ENCODE data around the gene VIT. TPM values are rescaled to one million over a fixed set of nuclear protein-coding genes. Genes with fewer than 3 reads are reported as not detected.

VIT gene
- 0.88 and 2.9 TPM in 2 replicates for total RNA-seq (2014; rRNA removed; shearing (Covaris generic))

GRCh38 chr2:36696533-36696932 is at the start of gene VIT:
VIT (plus strand) TSS chr2:36696707; CDS start chr2:36716371, 19,664 bp downstream.
- peak; percentile 51 for DNase-seq (ENCODE audit: low read depth)

- DNase-seq (ENCODE audit: low read depth) = peak; percentile 81
Observed at GRCh38 chr2:36650031-36650829, 46.3 kb upstream of the VIT start.

GRCh38 chr2:36653155-36653554 is 43.4 kb upstream of the VIT start:
- DNase-seq (ENCODE audit: low read depth) = no peak

- DNase-seq (ENCODE audit: low read depth) = no peak
Observed at GRCh38 chr2:36653967-36654694, 42.4 kb upstream of the VIT start.

- peak; percentile 81 for DNase-seq (ENCODE audit: low read depth)
Observed at GRCh38 chr2:36655453-36655852, 41.1 kb upstream of the VIT start.

GRCh38 chr2:36657703-36658102 is 38.8 kb upstream of the VIT start:
- DNase-seq (ENCODE audit: low read depth) = no peak

GRCh38 chr2:36658277-36658748 is 38.2 kb upstream of the VIT start:
- DNase-seq (ENCODE audit: low read depth) = no peak

GRCh38 chr2:36659218-36659617 is 37.3 kb upstream of the VIT start:
- no peak for DNase-seq (ENCODE audit: low read depth)

- peak; percentile 47 for DNase-seq (ENCODE audit: low read depth)
Observed at GRCh38 chr2:36659872-36660312, 36.6 kb upstream of the VIT start.

- no peak for DNase-seq (ENCODE audit: low read depth)
Observed at GRCh38 chr2:36662638-36663037, 33.9 kb upstream of the VIT start.

GRCh38 chr2:36663295-36663694 is 33.2 kb upstream of the VIT start:
- DNase-seq (ENCODE audit: low read depth) = no peak

GRCh38 chr2:36663851-36664695 is 32.4 kb upstream of the VIT start:
- DNase-seq (ENCODE audit: low read depth) = peak; percentile 72

GRCh38 chr2:36664696-36665076 is 31.8 kb upstream of the VIT start:
- no peak for DNase-seq (ENCODE audit: low read depth)

- peak; percentile 25 for DNase-seq (ENCODE audit: low read depth)
Observed at GRCh38 chr2:36667931-36668330, 28.6 kb upstream of the VIT start.

GRCh38 chr2:36670881-36671595 is 25.5 kb upstream of the VIT start:
- peak; percentile 28 for DNase-seq (ENCODE audit: low read depth)

GRCh38 chr2:36671731-36672130 is 24.8 kb upstream of the VIT start:
- no peak for DNase-seq (ENCODE audit: low read depth)

- DNase-seq (ENCODE audit: low read depth) = peak; percentile 43
Observed at GRCh38 chr2:36672199-36672598, 24.3 kb upstream of the VIT start.

GRCh38 chr2:36675579-36676282 is 20.8 kb upstream of the VIT start:
- no peak for DNase-seq (ENCODE audit: low read depth)

- DNase-seq (ENCODE audit: low read depth) = no peak
Observed at GRCh38 chr2:36676364-36676763, 20.1 kb upstream of the VIT start.

GRCh38 chr2:36677386-36677785 is 19.1 kb upstream of the VIT start:
- no peak for DNase-seq (ENCODE audit: low read depth)

Data from RPMI7951 (cell line).